NCI-H526 (cell line): Measurements from ENCODE around the gene YY2.
"Not testable (repeated sequence)": the region's sequence is repeated elsewhere in the genome, so short reads cannot be mapped to it uniquely, and the experiment has no call there.

Experiments used
- DNase-seq, 2 experiments: peaks; one replicate each; lab custom pipeline; 2025; lab: John Stamatoyannopoulos, UW

The YY2 gene

DNA sequence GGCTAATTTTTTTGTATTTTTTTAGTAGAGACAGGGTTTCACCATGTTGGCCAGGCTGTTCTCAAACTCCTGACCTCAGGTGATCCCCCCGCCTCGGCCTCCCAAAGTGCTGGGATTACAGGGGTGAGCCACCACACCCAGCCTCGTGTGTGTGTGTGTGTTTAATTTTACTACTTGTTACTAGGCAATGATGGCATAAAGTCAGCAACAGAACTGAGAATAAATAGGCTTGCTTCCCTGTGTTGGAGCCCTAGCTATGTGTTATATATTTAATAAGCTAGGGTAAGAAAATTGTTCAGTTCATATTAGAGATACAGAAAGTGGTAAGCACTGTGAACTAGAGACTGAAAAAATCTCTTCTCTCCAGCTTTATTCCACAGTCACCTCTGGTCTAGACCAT, 18.4 kb downstream of the YY2 start:
- DNase-seq, result not testable (repeated sequence)

DNA sequence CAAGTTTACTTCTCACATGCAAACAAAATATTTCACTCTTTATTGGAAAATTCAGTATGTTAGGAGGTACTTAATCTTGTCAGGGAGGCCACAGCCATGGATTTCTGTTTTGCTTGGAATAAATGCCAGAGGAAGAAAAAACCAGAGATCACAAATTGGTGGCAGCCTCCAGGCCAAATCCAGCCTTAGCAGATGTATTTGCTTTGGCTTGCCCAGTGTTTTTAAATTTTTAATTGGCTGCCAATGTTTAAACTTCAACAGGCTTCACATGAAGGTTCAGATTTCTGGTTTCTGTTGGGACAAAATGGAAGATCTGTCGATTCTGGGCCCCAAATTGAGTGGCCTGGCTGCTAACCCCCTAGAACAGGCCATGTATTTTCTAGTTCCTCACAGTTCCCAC, 19.2 kb downstream of the YY2 start:
- DNase-seq, result no peak

DNA sequence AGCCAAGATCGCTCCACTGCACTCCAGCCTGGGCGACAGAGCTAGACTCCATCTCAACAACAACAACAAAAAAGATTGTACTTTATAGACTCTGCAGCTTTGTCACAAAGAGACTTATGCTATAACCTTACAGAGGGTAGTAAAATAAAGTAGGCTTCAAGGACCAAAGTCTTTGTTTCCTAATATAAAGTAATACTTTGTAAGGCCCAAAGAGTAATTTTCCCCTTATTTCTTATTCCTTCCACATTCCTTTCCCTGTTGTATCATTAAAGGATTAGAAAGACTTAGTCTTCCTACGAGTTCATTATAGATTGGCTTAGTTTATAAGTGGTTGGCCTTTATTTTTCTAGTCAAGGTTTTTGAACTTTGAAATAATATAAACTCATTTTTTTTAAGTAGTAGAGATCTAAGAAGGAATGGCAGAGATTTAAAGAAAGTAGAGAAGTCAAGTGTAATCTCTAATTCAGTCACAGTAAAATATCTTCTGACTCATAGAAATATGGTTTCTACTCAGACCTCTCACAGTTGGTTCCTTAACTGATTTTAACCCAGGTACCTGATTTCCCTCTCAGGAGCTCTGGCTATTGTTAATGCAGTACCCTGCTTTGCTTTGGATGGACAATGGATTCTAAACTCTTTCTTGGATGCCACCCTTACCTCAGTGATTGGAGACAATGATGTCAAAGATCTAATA, 26.2 kb downstream of the YY2 start:
- no peak for DNase-seq

DNA sequence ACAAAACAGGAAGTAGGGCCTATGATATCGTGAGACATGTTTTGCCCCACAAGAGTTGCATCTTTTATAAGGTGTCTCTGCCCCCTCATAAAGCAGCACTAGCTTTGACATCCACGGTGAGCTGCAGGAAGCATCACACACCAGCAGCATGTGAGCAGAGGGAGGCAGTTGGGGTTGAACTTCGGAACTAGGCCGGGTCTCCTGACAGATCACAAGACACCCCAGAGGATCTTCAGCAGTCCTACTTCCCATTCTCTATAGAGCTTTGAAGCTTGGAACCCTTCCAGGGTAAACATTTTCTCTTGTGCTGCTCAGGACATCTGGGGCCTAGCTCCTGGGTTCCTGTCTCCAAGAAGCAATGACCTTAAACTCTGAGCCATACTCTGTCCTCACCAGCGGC, 27.5 kb downstream of the YY2 start:
- no peak for DNase-seq

DNA sequence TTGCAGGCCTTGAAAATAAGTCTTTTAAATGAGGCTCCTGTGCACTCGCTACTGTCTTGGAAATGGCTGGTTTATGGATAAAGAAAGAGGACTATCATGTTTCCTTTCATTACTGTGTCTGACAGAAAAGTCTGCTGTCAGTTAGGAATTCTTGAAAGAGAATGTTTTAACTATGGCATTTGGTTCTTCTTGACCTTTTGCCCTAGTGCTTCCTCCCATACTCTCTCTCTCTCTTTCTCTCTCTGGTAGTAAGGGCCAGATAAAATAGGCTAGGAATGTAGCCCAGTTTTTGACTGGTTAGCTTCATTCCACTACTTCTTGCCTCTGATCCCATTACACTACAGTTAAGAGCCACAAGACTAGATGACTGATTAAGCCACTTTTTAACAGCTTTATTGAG, 29.8 kb downstream of the YY2 start:
- DNase-seq, result no peak

DNA sequence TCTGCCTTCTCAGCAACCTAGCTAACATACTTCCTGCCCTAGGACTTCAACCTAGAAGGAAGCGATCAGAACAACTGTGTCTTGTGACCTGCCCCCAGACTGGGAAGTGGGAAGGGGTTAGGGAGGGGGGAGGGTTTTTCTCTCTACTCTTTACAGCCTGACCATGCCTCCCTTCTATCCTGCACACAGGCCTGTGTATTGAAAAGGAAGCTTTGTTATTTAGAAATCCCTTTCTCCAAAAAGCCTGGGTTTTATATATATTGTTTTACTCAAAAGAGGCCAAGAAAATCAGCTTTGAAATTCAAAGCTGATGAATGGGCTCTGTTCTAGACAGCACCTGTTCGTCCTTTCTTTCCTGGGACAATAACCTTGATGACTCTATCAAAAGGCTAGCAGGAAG, 49.5 kb downstream of the YY2 start:
- DNase-seq, result peak in 1 of 2 experiments; percentile 54

DNA sequence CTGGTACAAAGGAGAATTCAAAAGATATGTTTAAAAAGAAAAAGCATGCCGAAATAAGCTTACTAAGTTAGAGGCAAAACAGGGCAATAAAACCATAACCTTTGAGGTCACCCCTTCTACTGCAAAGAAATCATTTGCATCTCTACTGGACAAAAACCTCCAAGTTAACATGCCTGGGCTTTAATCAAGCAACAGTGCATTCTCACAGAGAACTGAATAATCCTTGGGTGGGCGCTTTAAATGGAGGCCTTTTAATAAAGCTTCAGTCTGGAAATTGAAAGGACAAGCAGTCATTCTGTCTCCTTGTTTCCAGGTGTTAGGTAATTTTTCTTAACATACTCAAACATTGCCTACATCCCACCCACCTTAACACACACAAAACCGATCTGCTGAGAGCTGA, 50.2 kb downstream of the YY2 start:
- peak; percentile 59 to 70 for DNase-seq

DNA sequence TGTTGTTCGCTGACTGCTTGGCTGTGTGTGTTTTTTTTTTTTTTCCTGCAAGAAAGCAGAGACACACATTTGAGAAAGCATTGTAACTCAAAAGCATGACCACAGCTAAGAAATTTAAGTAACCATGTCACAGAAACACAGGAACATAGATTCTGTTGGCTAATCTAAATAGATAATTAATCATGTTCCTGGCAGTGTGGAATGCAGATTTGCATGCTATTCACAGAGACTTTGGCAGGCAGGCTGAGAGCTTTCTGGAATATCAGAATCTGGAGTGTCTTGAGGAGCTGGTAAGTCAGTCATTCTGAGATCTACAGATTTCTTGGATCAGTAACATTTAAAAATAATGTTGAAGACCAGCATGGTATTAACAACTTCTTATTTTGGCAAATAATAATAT, 51.5 kb downstream of the YY2 start:
- peak; percentile 66 to 83 for DNase-seq
